GM21529 (cell line): ENCODE measurements around the gene GDNF.
"Not testable (repeated sequence)": the region's sequence is repeated elsewhere in the genome, so short reads cannot be mapped to it uniquely, and the experiment has no call there.

Source experiments
- ATAC-seq: cut with Tn5 transposase; IDR thresholded peaks from one replicate; pipeline ENCODE4 v1.9.1; 2021; ENCODE audit not compliant: unreplicated experiment

The GDNF gene

GRCh38 chr5:37839407-37840052 is at the start of gene GDNF:
TSS of gene GDNF (minus strand) at chr5:37840041. CDS start at chr5:37834796, 5,245 bp downstream.
- ATAC-seq = no peak

- no peak for ATAC-seq
Observed at GRCh38 chr5:37888476-37888875, 48.6 kb upstream of the GDNF start.

GRCh38 chr5:37886242-37886905 is 46.5 kb upstream of the GDNF start:
- ATAC-seq = no peak

GRCh38 chr5:37882636-37883035 is 42.8 kb upstream of the GDNF start:
- no peak for ATAC-seq

GRCh38 chr5:37881359-37881758 is 41.5 kb upstream of the GDNF start:
- peak; percentile 94 for ATAC-seq

- ATAC-seq = no peak
Observed at GRCh38 chr5:37876943-37877342, 37.1 kb upstream of the GDNF start.

- ATAC-seq = no peak
Observed at GRCh38 chr5:37876245-37876644, 36.4 kb upstream of the GDNF start.

- peak; percentile 47 for ATAC-seq
Observed at GRCh38 chr5:37875051-37875787, 35.4 kb upstream of the GDNF start.

GRCh38 chr5:37873988-37874387 is 34.1 kb upstream of the GDNF start:
- no peak for ATAC-seq

GRCh38 chr5:37871023-37871815 is 31.4 kb upstream of the GDNF start:
- no peak for ATAC-seq

- no peak for ATAC-seq
Observed at GRCh38 chr5:37869216-37869615, 29.4 kb upstream of the GDNF start.

- no peak for ATAC-seq
Observed at GRCh38 chr5:37867654-37868053, 27.8 kb upstream of the GDNF start.

GRCh38 chr5:37862907-37863306 is 23.1 kb upstream of the GDNF start:
- not testable (repeated sequence) for ATAC-seq

GRCh38 chr5:37860206-37860605 is 20.4 kb upstream of the GDNF start:
- ATAC-seq = no peak

GRCh38 chr5:37859805-37860204 is 20.0 kb upstream of the GDNF start:
- peak; percentile 99 for ATAC-seq

- no peak for ATAC-seq
Observed at GRCh38 chr5:37858250-37858649, 18.4 kb upstream of the GDNF start.

GRCh38 chr5:37857696-37858095 is 17.9 kb upstream of the GDNF start:
- no peak for ATAC-seq

GRCh38 chr5:37855438-37855837 is 15.6 kb upstream of the GDNF start:
- ATAC-seq = no peak

- ATAC-seq = no peak
Observed at GRCh38 chr5:37851305-37851704, 11.5 kb upstream of the GDNF start.

- ATAC-seq = no peak
Observed at GRCh38 chr5:37850226-37850865, 10.5 kb upstream of the GDNF start.

- ATAC-seq = no peak
Observed at GRCh38 chr5:37849641-37850040, 9.8 kb upstream of the GDNF start.
